ENCODE measurements around the gene LEAP2. TPM values are rescaled to one million over a fixed set of nuclear protein-coding genes. Genes with fewer than 3 reads are reported as not detected.

Gene LEAP2
- total and polyA plus RNA-seq, 2 of the 8 experiments (the other 6 are each of a cell fraction or from before 2014, with no cell fraction given), result 1.8 to 2.9 TPM

- H2AK5ac ChIP-seq (ENCODE audit: low read depth, low read length), result no peak overlapping the region
- no peak overlapping the region for H3K18ac ChIP-seq (ENCODE audit: extremely low read depth, low read length)
- H3K4me3 ChIP-seq (ENCODE audit: extremely low read depth in 1 of 4, insufficient read depth in 2 of 4, low read depth in 3 of 4, low read length in 4 of 4), result no peak overlapping the region
- no peak overlapping the region for H4K8ac ChIP-seq (ENCODE audit: extremely low read depth, insufficient read depth, low read length)
- H3K79me2 ChIP-seq (ENCODE audit: control insufficient read depth in 1 of 2, insufficient read depth in 2 of 2, low read length in 2 of 2), result no peaks in the 10 kb centered on the region
- H3K23ac ChIP-seq (ENCODE audit: insufficient read length), result no peak overlapping the region
- H3K79me1 ChIP-seq (ENCODE audit: low read depth, low read length), result no peaks in the 10 kb centered on the region
- H3K9ac ChIP-seq (replicated peaks in 1 of 4; ENCODE audit: extremely low read depth in 1 of 4, low read depth in 3 of 4, low read length in 3 of 4), result no peak overlapping the region
- DNase-seq (ENCODE audit: low read depth in 1 of 2, low spot score in 2 of 2) (no peak), FAIRE-seq (no peak)
- H4K20me1 ChIP-seq (replicated peaks in 1 of 2; ENCODE audit: control insufficient read depth in 1 of 2, insufficient read depth in 2 of 2, low read length in 2 of 2), result no peaks in the 10 kb centered on the region
- H3K14ac ChIP-seq (ENCODE audit: insufficient read length), result no peak overlapping the region
- H2BK15ac ChIP-seq (ENCODE audit: low read length), result no peak overlapping the region
- TF ChIP-seq RNF2 (IDR thresholded peaks at IDR 0.05; ENCODE audit: borderline replicate concordance, low read depth, low read length, missing control alignments, poor library complexity, severe bottlenecking) (no peak), SIRT6 (IDR thresholded peaks at IDR 0.05; ENCODE audit: low read length) (no peak), KDM4A (IDR thresholded peaks at IDR 0.05; ENCODE audit: low read depth, low read length, severe bottlenecking) (no peak), SRF (IDR thresholded peaks at IDR 0.05; ENCODE audit: low read depth, low read length) (no peak), CREB1 (IDR thresholded peaks at IDR 0.05) (no peak), CBX8 (IDR thresholded peaks at IDR 0.05; ENCODE audit: borderline replicate concordance, low read depth, low read length) (no peak)
- no peak overlapping the region for H2BK5ac ChIP-seq (ENCODE audit: low read depth, low read length)
- no peaks in the 10 kb centered on the region for H3K36me3 ChIP-seq (ENCODE audit: control insufficient read depth in 2 of 4, insufficient read depth in 4 of 4, low read length in 3 of 4)
- no peak overlapping the region for H2AFZ ChIP-seq (ENCODE audit: low read length)
- H3K27me3 ChIP-seq (replicated peaks in 1 of 4; ENCODE audit: control insufficient read depth in 3 of 4, extremely low read depth in 1 of 4, insufficient read depth in 3 of 4, low read length in 3 of 4), result no peaks in the 10 kb centered on the region
- ChIA-PET CTCF (ENCODE audit: partially characterized antibody) (interaction anchor here (2.8 to 25.6 kb wide), 2 partner anchors 10 to 22 kb away, joined by 10 to 465 read pairs; partner anchors contain the start of genes GDF9, LEAP2, SHROOM1 and UQCRQ), POLR2A (ENCODE audit: partially characterized antibody) (interaction anchor here (1.7 kb wide), 1 partner anchor 12 kb away, joined by 3 read pairs; no protein-coding TSS in a partner anchor)
- H3K4me2 ChIP-seq (ENCODE audit: insufficient read depth in 1 of 2, low read depth in 2 of 2, low read length in 2 of 2), result no peak overlapping the region
- H2BK120ac ChIP-seq (replicated peaks; ENCODE audit: low read depth, low read length), result no peak overlapping the region
- H3K4me1 ChIP-seq (replicated peaks in 1 of 4; ENCODE audit: control insufficient read depth in 3 of 4, insufficient read depth in 4 of 4, low read length in 3 of 4), result no peaks in the 10 kb centered on the region
- H3K23me2 ChIP-seq (ENCODE audit: low read depth, low read length), result no peaks in the 10 kb centered on the region
- H2BK12ac ChIP-seq (ENCODE audit: low read depth, low read length), result no peak overlapping the region
- H3K9me3 ChIP-seq (ENCODE audit: insufficient read depth in 2 of 2, low read depth in 1 of 2, low read length in 1 of 2), result no peaks in the 10 kb centered on the region
- no peak overlapping the region for H4K91ac ChIP-seq (replicated peaks; ENCODE audit: insufficient read length, low read length)
- H4K5ac ChIP-seq (ENCODE audit: insufficient read length, low read depth, low read length), result no peak overlapping the region
- WGBS, 2 experiments (ENCODE audit: extremely low coverage in 1 of 2, insufficient coverage in 1 of 2, insufficient read length in 1 of 2, insufficient replicate concordance in 2 of 2, low coverage in 1 of 2, low lambda C conversion rate in 2 of 2, missing lambda C conversion rate in 1 of 2), result 78% methylated on average over 3 of the region's 3 CpGs; no CpG with 5 or more reads in 1 of the 2 experiments
- no peak overlapping the region for H3K4ac ChIP-seq (replicated peaks; ENCODE audit: insufficient read length, low read depth, low read length)
- H2BK20ac ChIP-seq (ENCODE audit: low read length), result no peak overlapping the region
- H3K56ac ChIP-seq (replicated peaks; ENCODE audit: insufficient read length, low read depth, low read length), result no peak overlapping the region
- H3K27ac ChIP-seq (ENCODE audit: low read depth, low read length), result no peak overlapping the region
These were observed 33.2 kb upstream of the LEAP2 start for GRCh38 chr5:132840313-132840712.

Data from H1 (cell line).